ENCODE measurements around the gene ZNF592.
"Not testable (repeated sequence)": the region's sequence is repeated elsewhere in the genome, so short reads cannot be mapped to it uniquely, and the experiment has no call there.

ZNF592 gene

GRCh38 chr15:84748274-84749110 lies at the start of gene ZNF592:
ZNF592 (plus strand) TSS chr15:84748592; CDS start chr15:84782676, 34,084 bp downstream.
- DNase-seq (ENCODE audit: low read depth), result no peak

- DNase-seq (ENCODE audit: low read depth), result no peak
These were observed 48.7 kb upstream of the ZNF592 start for GRCh38 chr15:84699538-84700191.

- DNase-seq (ENCODE audit: low read depth), result no peak
These were observed 45.4 kb upstream of the ZNF592 start for GRCh38 chr15:84702961-84703482.

GRCh38 chr15:84703808-84704207 lies 44.6 kb upstream of the ZNF592 start:
- DNase-seq (ENCODE audit: low read depth), result no peak

- no peak for DNase-seq (ENCODE audit: low read depth)
These were observed 34.0 kb upstream of the ZNF592 start for GRCh38 chr15:84714372-84714771.

GRCh38 chr15:84714821-84715220 lies 33.6 kb upstream of the ZNF592 start:
- no peak for DNase-seq (ENCODE audit: low read depth)

GRCh38 chr15:84715441-84716035 lies 32.9 kb upstream of the ZNF592 start:
- peak; percentile 4 for DNase-seq (ENCODE audit: low read depth)

GRCh38 chr15:84716036-84716732 lies 32.2 kb upstream of the ZNF592 start, which contains the start of gene SEC11A:
SEC11A (minus strand) TSS chr15:84716139; CDS start chr15:84716075, 64 bp downstream.
- DNase-seq (ENCODE audit: low read depth), result peak; percentile 82

GRCh38 chr15:84721371-84721770 lies 27.0 kb upstream of the ZNF592 start:
- DNase-seq (ENCODE audit: low read depth), result no peak

- DNase-seq (ENCODE audit: low read depth), result no peak
These were observed 25.8 kb upstream of the ZNF592 start for GRCh38 chr15:84722628-84723027.

GRCh38 chr15:84725001-84725491 lies 23.3 kb upstream of the ZNF592 start:
- no peak for DNase-seq (ENCODE audit: low read depth)

- DNase-seq (ENCODE audit: low read depth), result no peak
These were observed 21.0 kb upstream of the ZNF592 start for GRCh38 chr15:84727429-84727828.

- no peak for DNase-seq (ENCODE audit: low read depth)
These were observed 16.6 kb upstream of the ZNF592 start for GRCh38 chr15:84731774-84732173.

- DNase-seq (ENCODE audit: low read depth), result no peak
These were observed 13.5 kb upstream of the ZNF592 start for GRCh38 chr15:84734794-84735479.

- DNase-seq (ENCODE audit: low read depth), result not testable (repeated sequence)
These were observed 12.8 kb upstream of the ZNF592 start for GRCh38 chr15:84735480-84736061.

GRCh38 chr15:84736375-84736774 lies 12.0 kb upstream of the ZNF592 start:
- no peak for DNase-seq (ENCODE audit: low read depth)

- no peak for DNase-seq (ENCODE audit: low read depth)
These were observed 11.4 kb upstream of the ZNF592 start for GRCh38 chr15:84737005-84737404.

- DNase-seq (ENCODE audit: low read depth), result no peak
These were observed 7.7 kb upstream of the ZNF592 start for GRCh38 chr15:84740691-84741090.

- no peak for DNase-seq (ENCODE audit: low read depth)
These were observed 7.3 kb upstream of the ZNF592 start for GRCh38 chr15:84741121-84741520.

- DNase-seq (ENCODE audit: low read depth), result peak; percentile 39
These were observed 747 bp upstream of the ZNF592 start for GRCh38 chr15:84747416-84748273.
